Suprapubic skin (tissue), 3 donors: Measurements from ENCODE around the gene SIGLECL1.

Experiments
- EP300 ChIP-seq: sonication (generic); formaldehyde crosslinking; IDR thresholded peaks from one replicate; pipeline ENCODE4 v1.6.1; 2017; ENCODE audit warnings: antibody characterized with exemption
- POLR2A ChIP-seq, 2 donors: fragments of 450-650 bp; IDR thresholded peaks; one replicate each; pipeline ENCODE4 v1.6.1; 2017; ENCODE audit warnings: antibody characterized with exemption in 2 of 2, mild to moderate bottlenecking in 2 of 2, moderate library complexity in 2 of 2
- TF ChIP-seq, protein P1 (sequence below), 2 donors: fragments of 200-600 bp in 1 of 2; fragments of 450-650 bp in 1 of 2; sonication (generic) in 1 of 2; IDR thresholded peaks; one replicate each; pipeline ENCODE4 v1.5.1; 2016 to 2019; ENCODE audit warnings: antibody characterized with exemption in 2 of 2, mild to moderate bottlenecking in 1 of 2, moderate library complexity in 1 of 2

DNA sequence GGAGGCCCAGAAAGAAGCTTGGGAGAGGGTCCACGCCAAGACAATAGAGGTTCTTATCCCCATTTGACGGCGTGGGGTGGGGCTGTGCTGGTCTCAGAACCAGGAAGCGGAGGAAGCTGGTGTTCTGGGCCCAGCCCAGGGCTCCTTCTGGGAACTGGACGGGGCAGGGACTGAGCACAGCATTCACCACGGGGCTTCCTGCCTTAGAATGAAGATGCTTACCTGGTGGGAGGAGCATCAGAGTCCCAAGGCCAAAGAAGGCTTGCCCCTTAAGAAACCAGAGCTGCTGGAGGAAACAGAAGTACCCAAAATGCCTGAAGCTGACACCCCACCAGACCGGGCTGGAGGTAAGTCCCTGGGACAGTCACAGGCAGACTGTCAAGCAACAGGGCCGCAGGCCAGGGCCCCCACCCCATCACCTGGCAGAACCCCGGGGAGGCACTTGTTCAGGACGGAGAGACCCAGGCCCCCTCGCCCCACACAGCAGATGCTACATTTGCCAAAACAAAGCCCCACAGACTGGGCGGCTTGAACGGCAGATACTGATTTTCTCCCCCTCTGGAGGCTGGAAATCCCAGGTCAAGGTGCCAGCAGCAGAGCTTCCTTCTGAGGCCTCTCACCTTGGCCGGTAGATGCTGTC lies 42.8 kb downstream of the SIGLECL1 start:
- TF ChIP-seq EP300 (no peak), POLR2A (IDR thresholded peaks at IDR 0.05) (no peak)
- TF ChIP-seq, protein P1, sequence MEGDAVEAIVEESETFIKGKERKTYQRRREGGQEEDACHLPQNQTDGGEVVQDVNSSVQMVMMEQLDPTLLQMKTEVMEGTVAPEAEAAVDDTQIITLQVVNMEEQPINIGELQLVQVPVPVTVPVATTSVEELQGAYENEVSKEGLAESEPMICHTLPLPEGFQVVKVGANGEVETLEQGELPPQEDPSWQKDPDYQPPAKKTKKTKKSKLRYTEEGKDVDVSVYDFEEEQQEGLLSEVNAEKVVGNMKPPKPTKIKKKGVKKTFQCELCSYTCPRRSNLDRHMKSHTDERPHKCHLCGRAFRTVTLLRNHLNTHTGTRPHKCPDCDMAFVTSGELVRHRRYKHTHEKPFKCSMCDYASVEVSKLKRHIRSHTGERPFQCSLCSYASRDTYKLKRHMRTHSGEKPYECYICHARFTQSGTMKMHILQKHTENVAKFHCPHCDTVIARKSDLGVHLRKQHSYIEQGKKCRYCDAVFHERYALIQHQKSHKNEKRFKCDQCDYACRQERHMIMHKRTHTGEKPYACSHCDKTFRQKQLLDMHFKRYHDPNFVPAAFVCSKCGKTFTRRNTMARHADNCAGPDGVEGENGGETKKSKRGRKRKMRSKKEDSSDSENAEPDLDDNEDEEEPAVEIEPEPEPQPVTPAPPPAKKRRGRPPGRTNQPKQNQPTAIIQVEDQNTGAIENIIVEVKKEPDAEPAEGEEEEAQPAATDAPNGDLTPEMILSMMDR (IDR thresholded peaks at IDR 0.05): no peak
